Esophagus squamous epithelium (tissue), 4 donors: ENCODE results near the gene C2CD2.

ENCODE experiments used
- POLR2A ChIP-seq, 4 donors: fragments of 450-650 bp; IDR thresholded peaks; one replicate each; pipeline ENCODE4 v1.6.1; 2017; ENCODE audit warnings: antibody characterized with exemption in 4 of 4, mild to moderate bottlenecking in 4 of 4, moderate library complexity in 3 of 4
- TF ChIP-seq, protein P1 (sequence below), 6 experiments: fragments of 450-650 bp in 4 of 6; fragments of 200-600 bp in 2 of 6; sonication (generic) in 2 of 6; IDR thresholded peaks; one replicate each; pipeline ENCODE4 v1.5.1; 2016 to 2019; ENCODE audit warnings: antibody characterized with exemption in 6 of 6, mild to moderate bottlenecking in 4 of 6, moderate library complexity in 4 of 6

GRCh38 chr21:41846033-41846317 lies 107.8 kb downstream of the C2CD2 start:
- TF ChIP-seq, protein P1, sequence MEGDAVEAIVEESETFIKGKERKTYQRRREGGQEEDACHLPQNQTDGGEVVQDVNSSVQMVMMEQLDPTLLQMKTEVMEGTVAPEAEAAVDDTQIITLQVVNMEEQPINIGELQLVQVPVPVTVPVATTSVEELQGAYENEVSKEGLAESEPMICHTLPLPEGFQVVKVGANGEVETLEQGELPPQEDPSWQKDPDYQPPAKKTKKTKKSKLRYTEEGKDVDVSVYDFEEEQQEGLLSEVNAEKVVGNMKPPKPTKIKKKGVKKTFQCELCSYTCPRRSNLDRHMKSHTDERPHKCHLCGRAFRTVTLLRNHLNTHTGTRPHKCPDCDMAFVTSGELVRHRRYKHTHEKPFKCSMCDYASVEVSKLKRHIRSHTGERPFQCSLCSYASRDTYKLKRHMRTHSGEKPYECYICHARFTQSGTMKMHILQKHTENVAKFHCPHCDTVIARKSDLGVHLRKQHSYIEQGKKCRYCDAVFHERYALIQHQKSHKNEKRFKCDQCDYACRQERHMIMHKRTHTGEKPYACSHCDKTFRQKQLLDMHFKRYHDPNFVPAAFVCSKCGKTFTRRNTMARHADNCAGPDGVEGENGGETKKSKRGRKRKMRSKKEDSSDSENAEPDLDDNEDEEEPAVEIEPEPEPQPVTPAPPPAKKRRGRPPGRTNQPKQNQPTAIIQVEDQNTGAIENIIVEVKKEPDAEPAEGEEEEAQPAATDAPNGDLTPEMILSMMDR (IDR thresholded peaks at IDR 0.05), result no peak
- no peak for TF ChIP-seq POLR2A (IDR thresholded peaks at IDR 0.05)
